Gastrocnemius medialis (tissue), 4 donors: ENCODE data around the gene GALNT18. TPM values are rescaled to one million over a fixed set of nuclear protein-coding genes. Genes with fewer than 3 reads are reported as not detected.

Experiments used
- ATAC-seq, 2 donors: fragments of 150-250 bp; one replicate each; pipeline ENCODE4 v1.9.1; 2016
- DNase-seq, 2 donors: peaks; one replicate each; pipeline ENCODE4 v3.0.0-alpha.2; 2019
- H3K27ac ChIP-seq, 4 donors: fragments of 200-600 bp; sonication (generic); 1 replicate in 1 of 4; 2 replicates in 3 of 4; pipeline ENCODE4 v1.5.1; 2016 to 2018; ENCODE audit warnings: mild to moderate bottlenecking in 2 of 4, moderate library complexity in 1 of 4
- H3K27me3 ChIP-seq, 3 donors: fragments of 200-600 bp; sonication (generic) in 2 of 3; 1 replicate in 1 of 3; 2 replicates in 2 of 3; pipeline versions ENCODE4 v1.5.1 to v1.6.0; 2016 to 2019; ENCODE audit warnings: mild to moderate bottlenecking in 1 of 3, moderate library complexity in 1 of 3
- H3K36me3 ChIP-seq, 2 donors: fragments of 200-600 bp; sonication (generic) in 1 of 2; one replicate each; pipeline ENCODE4 v1.5.1; 2017 to 2018
- H3K4me1 ChIP-seq, 2 donors: fragments of 200-600 bp; sonication (generic) in 1 of 2; one replicate each; pipeline ENCODE4 v1.5.1; 2016 to 2017; ENCODE audit warnings: mild to moderate bottlenecking in 2 of 2
- H3K4me3 ChIP-seq, 4 donors: fragments of 200-600 bp; sonication (generic) in 3 of 4; 1 replicate in 1 of 4; 2 replicates in 3 of 4; pipeline ENCODE4 v1.5.1; 2016 to 2019; ENCODE audit warnings: mild to moderate bottlenecking in 2 of 4
- H3K9me3 ChIP-seq, 3 donors: fragments of 200-600 bp; sonication (generic) in 2 of 3; 1 replicate in 1 of 3; 2 replicates in 2 of 3; pipeline ENCODE4 v1.5.1; 2016 to 2019
- POLR2A ChIP-seq, 2 donors: fragments of 450-650 bp; IDR thresholded peaks; one replicate each; pipeline ENCODE4 v1.6.1; 2017; ENCODE audit warnings: antibody characterized with exemption in 2 of 2, mild to moderate bottlenecking in 2 of 2, moderate library complexity in 2 of 2
- in situ Hi-C, 4 donors: fragments of 200-750 bp; cut with MboI; loops; one replicate each; pipeline versions ENCODE4 v1.15.0 to v1.8.0; 2017; ENCODE audit warnings: low sequenced_read_pairs in 4 of 4
- intact Hi-C: fragments of 100-400 bp; cut with DNase I; formaldehyde crosslinking; loops from one replicate; pipeline ENCODE4 v1.15.1; 2023; ENCODE audit warnings: low total_unique reads
- total RNA-seq, 4 donors: library from RNA; depleted of rRNA; stranded (reverse); fragments of >200 nt; gene quantifications; one replicate each; pipeline versions ENCODE4 v1.1.0 to v1.2.3, GENCODE V29; 2016
- TF ChIP-seq, protein P1 (sequence below), 5 experiments: fragments of 450-650 bp in 3 of 5; fragments of 200-600 bp in 2 of 5; sonication (generic) in 2 of 5; IDR thresholded peaks in 4 of 5; conservative IDR thresholded peaks in 1 of 5; 1 replicate in 4 of 5; 2 replicates in 1 of 5; pipeline ENCODE4 v1.5.1; 2016 to 2019; ENCODE audit warnings: antibody characterized with exemption in 5 of 5, mild to moderate bottlenecking in 3 of 5, moderate library complexity in 3 of 5

Gene GALNT18
- total RNA-seq, 4 donors from 2014 or later: 10.5 to 29.2 (median 11.2) TPM

DNA sequence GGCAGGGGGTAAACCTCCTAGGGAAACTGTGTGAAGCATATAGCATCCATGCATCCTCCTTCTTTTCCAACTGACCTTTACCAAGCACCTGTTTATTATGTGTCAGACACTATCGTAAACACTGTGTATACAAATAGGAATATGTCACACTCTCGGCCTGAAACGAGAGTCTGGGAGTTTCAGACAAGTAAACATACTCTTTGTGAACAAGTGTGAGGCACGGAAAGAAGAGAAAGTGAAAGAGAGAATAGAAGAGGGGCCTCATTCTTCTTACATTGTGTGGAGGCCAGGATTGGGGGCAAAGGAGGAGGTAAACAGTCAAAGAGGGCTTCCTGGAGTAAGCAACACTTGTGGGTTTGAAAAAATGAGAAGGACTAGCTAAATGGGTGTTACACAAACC is 285.1 kb downstream of the GALNT18 start:
- DNase-seq: no peak
- TF ChIP-seq POLR2A (IDR thresholded peaks at IDR 0.05): no peak
- TF ChIP-seq, protein P1, sequence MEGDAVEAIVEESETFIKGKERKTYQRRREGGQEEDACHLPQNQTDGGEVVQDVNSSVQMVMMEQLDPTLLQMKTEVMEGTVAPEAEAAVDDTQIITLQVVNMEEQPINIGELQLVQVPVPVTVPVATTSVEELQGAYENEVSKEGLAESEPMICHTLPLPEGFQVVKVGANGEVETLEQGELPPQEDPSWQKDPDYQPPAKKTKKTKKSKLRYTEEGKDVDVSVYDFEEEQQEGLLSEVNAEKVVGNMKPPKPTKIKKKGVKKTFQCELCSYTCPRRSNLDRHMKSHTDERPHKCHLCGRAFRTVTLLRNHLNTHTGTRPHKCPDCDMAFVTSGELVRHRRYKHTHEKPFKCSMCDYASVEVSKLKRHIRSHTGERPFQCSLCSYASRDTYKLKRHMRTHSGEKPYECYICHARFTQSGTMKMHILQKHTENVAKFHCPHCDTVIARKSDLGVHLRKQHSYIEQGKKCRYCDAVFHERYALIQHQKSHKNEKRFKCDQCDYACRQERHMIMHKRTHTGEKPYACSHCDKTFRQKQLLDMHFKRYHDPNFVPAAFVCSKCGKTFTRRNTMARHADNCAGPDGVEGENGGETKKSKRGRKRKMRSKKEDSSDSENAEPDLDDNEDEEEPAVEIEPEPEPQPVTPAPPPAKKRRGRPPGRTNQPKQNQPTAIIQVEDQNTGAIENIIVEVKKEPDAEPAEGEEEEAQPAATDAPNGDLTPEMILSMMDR (IDR thresholded peaks at IDR 0.05 in 4 of 5, conservative IDR thresholded peaks at IDR 0.05 in 1 of 5): no peak
- no peaks in the 10 kb centered on the region for H3K9me3 ChIP-seq
- H3K4me3 ChIP-seq: no peak overlapping the region
- no peak overlapping the region for H3K27ac ChIP-seq
- no peaks in the 10 kb centered on the region for H3K36me3 ChIP-seq
- no peaks in the 10 kb centered on the region for H3K4me1 ChIP-seq
- H3K27me3 ChIP-seq: no peaks in the 10 kb centered on the region
- no peak for ATAC-seq
- in situ Hi-C loops (no loop called here), intact Hi-C loops (no loop called here)

DNA sequence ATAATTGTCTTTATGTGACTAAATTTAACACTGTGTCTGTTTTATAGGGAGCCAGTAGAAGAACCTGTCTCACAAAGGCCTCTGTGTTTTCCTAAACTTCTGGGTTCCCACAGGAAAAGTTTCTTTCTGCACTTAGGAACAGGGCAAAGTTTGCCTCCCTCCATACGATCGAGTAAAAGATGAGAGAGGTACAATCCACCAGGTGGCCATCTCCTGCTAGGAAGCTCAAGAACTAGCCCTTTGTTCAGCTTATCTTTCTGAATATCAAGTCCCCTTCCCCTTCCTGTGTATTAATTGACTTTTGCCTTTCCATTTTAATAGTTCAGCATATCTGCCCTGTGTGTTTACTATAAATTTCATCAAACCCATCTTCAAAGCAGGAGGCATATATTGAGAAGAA is 286.8 kb downstream of the GALNT18 start:
- no peaks in the 10 kb centered on the region for H3K36me3 ChIP-seq
- TF ChIP-seq, protein P1 (IDR thresholded peaks at IDR 0.05 in 4 of 5, conservative IDR thresholded peaks at IDR 0.05 in 1 of 5): no peak
- no peak for TF ChIP-seq POLR2A (IDR thresholded peaks at IDR 0.05)
- intact Hi-C loops: no loop called here

DNA sequence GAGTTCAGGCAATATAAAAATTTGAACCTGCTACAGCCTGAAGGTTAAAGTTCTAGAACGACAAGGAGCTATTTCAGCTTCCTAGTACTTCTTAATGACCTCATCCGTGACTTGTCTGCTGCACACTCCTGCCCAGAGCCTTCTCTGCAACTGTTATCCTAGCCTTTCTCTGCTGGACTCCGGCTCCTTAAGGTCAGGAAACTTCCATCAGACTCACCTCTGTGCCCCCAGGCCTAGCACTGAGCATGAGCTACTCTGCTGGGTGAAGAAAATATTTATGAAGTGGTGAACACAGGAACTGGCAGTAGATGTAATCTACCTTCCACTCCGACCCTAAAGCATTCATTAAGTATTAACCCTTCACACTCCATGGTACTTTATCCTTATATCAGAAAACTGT is 287.2 kb downstream of the GALNT18 start:
- in situ Hi-C loops: no loop called here
- TF ChIP-seq, protein P1 (IDR thresholded peaks at IDR 0.05 in 4 of 5, conservative IDR thresholded peaks at IDR 0.05 in 1 of 5): no peak
- TF ChIP-seq POLR2A (IDR thresholded peaks at IDR 0.05): no peak
- Histone ChIP-seq H3K27ac (no peak overlapping the region), H3K27me3 (no peaks in the 10 kb centered on the region), H3K9me3 (no peaks in the 10 kb centered on the region), H3K4me3 (no peak overlapping the region), H3K36me3 (no peaks in the 10 kb centered on the region), H3K4me1 (no peaks in the 10 kb centered on the region)
- DNase-seq (no peak), ATAC-seq (no peak)
- intact Hi-C loops: no loop called here

More for the DNA sequence above, 286.8 kb downstream of the GALNT18 start:
- H3K27me3 ChIP-seq: no peaks in the 10 kb centered on the region
- in situ Hi-C loops: no loop called here
- DNase-seq (no peak), ATAC-seq (no peak)
- H3K9me3 ChIP-seq: no peaks in the 10 kb centered on the region
- H3K27ac ChIP-seq: no peak overlapping the region
- H3K4me1 ChIP-seq: no peaks in the 10 kb centered on the region
- H3K4me3 ChIP-seq: no peak overlapping the region

DNA sequence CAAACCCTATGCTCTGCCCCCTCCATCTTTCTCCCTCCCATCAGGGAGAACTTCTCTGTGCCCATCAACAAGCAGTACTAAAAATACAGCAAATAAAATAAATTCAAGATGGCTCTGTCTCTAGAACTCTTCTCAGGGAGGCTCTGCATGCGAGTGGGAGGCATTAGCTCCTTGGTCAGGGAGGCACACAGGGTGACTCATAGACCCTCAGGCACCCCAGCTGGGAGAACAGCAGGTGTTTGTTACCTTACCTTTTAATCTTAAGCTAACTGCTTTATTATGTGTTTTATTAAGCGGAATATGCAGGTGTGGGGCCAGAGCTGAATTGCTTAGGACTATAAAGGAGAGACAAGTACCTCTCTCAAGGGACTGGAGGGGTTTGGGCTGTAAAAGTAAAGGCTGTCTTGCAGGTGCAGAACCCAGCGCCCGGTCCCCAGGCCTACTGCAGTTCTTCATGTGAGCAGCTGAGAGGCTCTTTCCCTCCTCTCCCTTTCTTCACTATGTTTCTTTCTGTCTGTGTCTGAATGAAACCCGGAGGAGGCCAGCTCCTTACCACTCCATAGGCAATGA is 289.6 kb downstream of the GALNT18 start:
- DNase-seq (no peak), ATAC-seq (no peak)
- Histone ChIP-seq H3K36me3 (no peaks in the 10 kb centered on the region), H3K4me1 (peaks cover 0 to 5% of the 10 kb centered on the region in 2 donors), H3K27ac (no peak overlapping the region), H3K27me3 (no peaks in the 10 kb centered on the region), H3K9me3 (no peaks in the 10 kb centered on the region), H3K4me3 (no peak overlapping the region)
- intact Hi-C loops (no loop called here), in situ Hi-C loops (no loop called here)
- no peak for TF ChIP-seq POLR2A (IDR thresholded peaks at IDR 0.05)
- TF ChIP-seq, protein P1 (IDR thresholded peaks at IDR 0.05 in 4 of 5, conservative IDR thresholded peaks at IDR 0.05 in 1 of 5): no peak
